Urothelium cell line (cell line): ENCODE measurements around the gene WT1.
"Not testable (repeated sequence)": the region's sequence is repeated elsewhere in the genome, so short reads cannot be mapped to it uniquely, and the experiment has no call there.

Source experiments
- DNase-seq: peaks from one replicate; pipeline ENCODE4 v3.0.0; 2011; ENCODE audit warnings: low spot score, mixed read lengths
- FAIRE-seq: peaks from 2 replicates; lab custom pipeline; 2011; peaks lifted over from hg19 to GRCh38; lab: Jason Lieb, UNC

The WT1 gene

GRCh38 chr11:32435511-32435941 lies at the start of gene WT1:
WT1 (minus strand) TSS chr11:32435539.
- FAIRE-seq (no peak), DNase-seq (peak; percentile 82)

- DNase-seq (no peak), FAIRE-seq (peak; percentile 23)
Measured at GRCh38 chr11:32479291-32479690, 44.0 kb upstream of the WT1 start.

GRCh38 chr11:32478277-32478731 lies 43.0 kb upstream of the WT1 start:
- no peak for DNase-seq
- no peak for FAIRE-seq

- FAIRE-seq = no peak
- no peak for DNase-seq
Measured at GRCh38 chr11:32473282-32473909, 38.1 kb upstream of the WT1 start.

- no peak for FAIRE-seq
- no peak for DNase-seq
Measured at GRCh38 chr11:32472226-32472625, 36.9 kb upstream of the WT1 start.

GRCh38 chr11:32471544-32471943 lies 36.2 kb upstream of the WT1 start:
- not testable (repeated sequence) for DNase-seq, FAIRE-seq

- FAIRE-seq (no peak), DNase-seq (no peak)
Measured at GRCh38 chr11:32469791-32470190, 34.5 kb upstream of the WT1 start.

GRCh38 chr11:32466279-32466915 lies 31.1 kb upstream of the WT1 start:
- FAIRE-seq (no peak), DNase-seq (no peak)

GRCh38 chr11:32464078-32464477 lies 28.7 kb upstream of the WT1 start:
- FAIRE-seq (no peak), DNase-seq (no peak)

- FAIRE-seq (no peak), DNase-seq (no peak)
Measured at GRCh38 chr11:32462011-32462690, 26.8 kb upstream of the WT1 start.

- FAIRE-seq (no peak), DNase-seq (no peak)
Measured at GRCh38 chr11:32456864-32457263, 21.5 kb upstream of the WT1 start.

GRCh38 chr11:32454993-32455392 lies 19.7 kb upstream of the WT1 start:
- DNase-seq (no peak), FAIRE-seq (no peak)

GRCh38 chr11:32451808-32452207 lies 16.5 kb upstream of the WT1 start:
- FAIRE-seq = no peak
- no peak for DNase-seq

- no peak for FAIRE-seq
Measured at GRCh38 chr11:32450372-32450771, 15.0 kb upstream of the WT1 start.

GRCh38 chr11:32448232-32448631 lies 12.9 kb upstream of the WT1 start:
- no peak for FAIRE-seq
- peak; percentile 14 for DNase-seq

More at GRCh38 chr11:32450372-32450771, 15.0 kb upstream of the WT1 start:
- DNase-seq = no peak

GRCh38 chr11:32447252-32447651 lies 11.9 kb upstream of the WT1 start:
- no peak for FAIRE-seq
- DNase-seq = no peak

GRCh38 chr11:32446227-32446626 lies 10.9 kb upstream of the WT1 start:
- no peak for FAIRE-seq
- DNase-seq = no peak

- FAIRE-seq (no peak), DNase-seq (no peak)
Measured at GRCh38 chr11:32444186-32444585, 8.8 kb upstream of the WT1 start.

GRCh38 chr11:32440916-32441315 lies 5.6 kb upstream of the WT1 start:
- FAIRE-seq = no peak
- DNase-seq = no peak

GRCh38 chr11:32440312-32440908 lies 5.1 kb upstream of the WT1 start:
- FAIRE-seq = no peak
- DNase-seq = no peak

- no peak for DNase-seq
- FAIRE-seq = no peak
Measured at GRCh38 chr11:32439501-32440210, 4.3 kb upstream of the WT1 start.
